Activated T-helper 17 cell treated with anti-CD3 and anti-CD28 coated beads, Interleukin-2, amount 50 U/mL, for 72 hours (primary cell): ENCODE data around the gene TTC3. TPM values are rescaled to one million over a fixed set of nuclear protein-coding genes. Genes with fewer than 3 reads are reported as not detected.
A peak's percentile ranks its signal among the peaks of the same experiment; 100 is the strongest.
"Not testable (repeated sequence)": the region's sequence is repeated elsewhere in the genome, so short reads cannot be mapped to it uniquely, and the experiment has no call there.

Experiments used
- ATAC-seq: fragments of 150-1000 bp; cut with Tn5 transposase; replicated peaks from 2 replicates; pipeline ENCODE4 v1.10.0; 2021; ENCODE audit warnings: mild to moderate bottlenecking, moderate library complexity
- H3K27ac Mint-ChIP-seq: one replicate; pipeline ENCODE4 v1.8.0; 2022; ENCODE audit warnings: mixed read lengths
- H3K27me3 Mint-ChIP-seq: one replicate; pipeline ENCODE4 v1.8.0; 2022; ENCODE audit warnings: mixed read lengths
- H3K36me3 Mint-ChIP-seq: one replicate; pipeline ENCODE4 v1.8.0; 2022; ENCODE audit warnings: low read depth, mild to moderate bottlenecking, mixed read lengths
- H3K4me1 Mint-ChIP-seq: one replicate; pipeline ENCODE4 v1.8.0; 2022; ENCODE audit warnings: mixed read lengths
- H3K4me3 Mint-ChIP-seq: one replicate; pipeline ENCODE4 v1.8.0; 2022; ENCODE audit warnings: mild to moderate bottlenecking, mixed read lengths
- H3K9me3 Mint-ChIP-seq: one replicate; pipeline ENCODE4 v1.8.0; 2022; ENCODE audit warnings: mixed read lengths
- total RNA-seq, 2 donors: library from RNA; stranded (reverse); gene quantifications; one replicate each; pipeline ENCODE4 v1.2.3, GENCODE V29; 2022

Gene TTC3
- total RNA-seq, 2 donors from 2014 or later = 69.2 to 105 TPM

DNA sequence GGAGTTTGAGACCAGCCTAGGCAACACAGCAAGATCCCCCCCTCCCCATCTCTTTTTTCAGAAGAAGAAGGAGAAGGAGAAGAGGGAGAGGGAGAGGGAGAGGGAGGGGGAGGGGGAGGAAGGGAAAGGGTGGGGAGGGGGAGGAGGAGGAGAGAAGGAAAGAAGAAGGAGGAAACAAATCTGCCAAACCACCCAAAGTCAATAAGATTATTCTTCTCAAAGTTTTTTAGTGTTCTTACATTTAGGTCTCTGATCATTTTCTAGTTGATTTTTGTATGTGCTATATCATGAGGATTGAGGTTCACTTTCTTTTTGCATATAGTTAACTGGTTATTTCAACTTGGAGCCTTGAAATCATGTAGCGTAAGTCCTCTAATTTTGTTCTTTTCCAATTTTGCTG, 137.7 kb downstream of the TTC3 start:
- Mint-ChIP-seq H3K27ac (no peak overlapping the region), H3K9me3 (no peaks in the 10 kb centered on the region), H3K4me1 (peaks cover 16% of the 10 kb centered on the region), H3K36me3 (no peaks in the 10 kb centered on the region), H3K4me3 (no peak overlapping the region), H3K27me3 (no peaks in the 10 kb centered on the region)
- no peak for ATAC-seq

DNA sequence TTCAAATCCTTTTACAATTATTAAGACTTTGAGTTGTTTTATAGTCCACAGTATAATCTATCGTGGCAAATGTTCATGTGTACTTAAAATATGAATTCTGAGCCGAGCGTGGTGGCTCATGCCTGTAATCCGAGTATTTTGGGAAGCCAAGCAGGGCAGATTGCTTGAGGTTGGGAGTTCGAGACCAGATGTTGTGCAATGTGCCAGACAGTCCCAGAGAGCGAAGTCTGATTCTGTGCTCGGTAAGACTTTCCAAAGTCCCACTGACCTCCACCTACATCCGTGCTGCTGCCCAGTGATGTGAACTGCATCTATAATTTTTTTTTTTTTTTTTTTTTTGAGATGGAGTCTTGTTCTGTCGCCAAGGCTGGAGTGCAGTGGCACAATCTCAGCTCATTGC, 141.9 kb downstream of the TTC3 start:
- ATAC-seq = no peak
- Mint-ChIP-seq H3K4me3 (no peak overlapping the region), H3K4me1 (peaks cover 1% of the 10 kb centered on the region), H3K9me3 (no peaks in the 10 kb centered on the region), H3K27me3 (no peaks in the 10 kb centered on the region), H3K36me3 (no peaks in the 10 kb centered on the region), H3K27ac (no peak overlapping the region)

DNA sequence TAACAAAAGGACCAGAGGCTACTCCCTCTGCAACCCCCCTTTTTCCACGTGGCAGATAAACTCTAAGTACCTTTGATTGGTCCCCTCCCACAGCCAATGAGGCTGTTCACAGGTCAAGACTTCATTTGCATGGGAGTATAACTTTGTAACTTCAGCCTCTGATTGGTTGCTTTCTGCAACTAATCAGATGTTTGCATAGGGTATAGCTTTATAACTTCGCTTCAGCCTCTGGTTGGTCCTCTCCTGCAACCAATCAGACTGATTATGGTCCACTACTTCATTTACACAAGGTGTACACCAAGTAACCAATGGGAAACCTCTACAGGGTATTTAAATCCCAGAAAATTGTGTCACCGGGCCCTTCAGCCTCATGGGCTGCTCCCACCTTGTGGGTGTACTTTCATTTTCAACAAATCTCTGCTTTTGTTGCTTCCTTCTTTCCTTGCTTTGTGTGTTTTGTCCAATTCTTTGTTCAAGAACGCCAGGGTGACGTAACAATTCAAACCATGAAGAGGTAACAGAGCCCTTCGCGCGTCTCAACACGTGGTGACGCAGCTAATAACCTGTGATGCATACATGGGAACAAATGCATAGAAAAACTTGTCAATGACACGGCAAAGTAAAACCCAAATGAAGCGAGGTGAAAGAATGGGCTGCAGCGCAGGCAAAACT, 146.8 kb downstream of the TTC3 start:
- H3K4me3 Mint-ChIP-seq = peak overlapping the region; percentile 83
- H3K4me1 Mint-ChIP-seq = peaks cover 10% of the 10 kb centered on the region
- no peaks in the 10 kb centered on the region for H3K27me3 Mint-ChIP-seq
- no peaks in the 10 kb centered on the region for H3K9me3 Mint-ChIP-seq
- peak overlapping the region; percentile 94 for H3K27ac Mint-ChIP-seq
- ATAC-seq = no peak
- H3K36me3 Mint-ChIP-seq = peaks cover 30% of the 10 kb centered on the region

DNA sequence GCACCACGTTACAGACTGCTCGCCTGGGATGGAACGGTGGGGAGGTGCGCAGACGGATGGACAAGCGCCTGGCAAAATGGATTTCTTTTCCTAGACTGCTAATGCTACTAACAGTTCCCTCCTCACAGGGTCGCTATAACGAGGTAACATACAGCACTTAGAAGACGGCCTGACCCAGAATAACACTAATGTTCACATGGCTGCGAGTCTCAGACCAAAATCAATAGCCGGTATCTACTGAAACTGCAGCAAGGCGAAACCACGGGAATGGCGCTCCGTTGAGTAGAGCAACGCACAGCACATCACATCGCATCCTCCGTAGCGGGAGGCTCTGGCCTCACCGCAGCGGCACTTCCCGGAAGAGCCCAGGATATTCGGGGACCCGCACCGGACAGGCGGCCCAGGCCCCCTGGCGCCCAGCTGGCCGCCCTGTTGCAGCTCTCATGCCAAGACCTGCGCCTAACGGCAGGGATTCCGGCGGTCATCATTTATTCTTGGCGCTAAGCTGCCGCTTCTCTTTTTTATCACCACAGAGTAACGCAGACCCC, 147.5 kb downstream of the TTC3 start:
- peak overlapping the region; percentile 83 for H3K4me3 Mint-ChIP-seq
- no peaks in the 10 kb centered on the region for H3K27me3 Mint-ChIP-seq
- peak overlapping the region; percentile 94 for H3K27ac Mint-ChIP-seq
- peaks cover 16% of the 10 kb centered on the region for H3K4me1 Mint-ChIP-seq
- peaks cover 36% of the 10 kb centered on the region for H3K36me3 Mint-ChIP-seq
- H3K9me3 Mint-ChIP-seq = no peaks in the 10 kb centered on the region
- peak; percentile 39 for ATAC-seq

DNA sequence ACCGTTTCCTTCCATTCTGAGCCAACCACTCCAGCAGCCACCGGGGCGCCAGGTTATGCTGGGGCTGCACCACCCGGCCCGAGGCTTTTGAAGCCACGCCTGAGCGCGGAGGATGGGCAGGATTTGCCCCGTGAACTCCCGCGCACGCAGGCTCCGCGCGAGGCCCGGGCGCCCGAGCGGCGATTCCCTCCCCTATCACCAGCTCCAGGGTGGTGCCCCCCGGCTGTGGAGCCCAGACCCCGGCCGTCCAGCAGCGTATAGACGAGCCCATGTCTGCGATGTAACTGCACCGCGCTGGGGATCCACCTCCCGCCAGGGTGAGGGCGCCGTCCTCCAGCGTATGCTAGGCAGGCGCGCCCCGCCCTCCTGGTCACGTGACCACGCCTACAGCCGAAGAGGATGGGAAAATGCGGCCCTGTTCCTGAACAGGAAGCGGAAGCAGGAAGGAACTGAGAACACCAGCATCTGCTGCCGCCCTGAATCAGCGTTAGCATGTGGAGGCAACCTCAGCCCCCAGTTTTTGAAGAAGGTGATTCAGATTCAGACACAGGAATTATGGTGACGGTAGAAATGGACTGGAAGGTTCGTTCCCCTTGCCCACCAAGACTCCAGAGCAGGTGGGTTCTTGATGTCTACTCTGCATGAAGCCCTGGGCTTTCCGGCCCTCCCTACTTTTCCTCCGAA, 148.1 kb downstream of the TTC3 start:
- Mint-ChIP-seq H3K4me3 (peak overlapping the region; percentile 83), H3K36me3 (peaks cover 42% of the 10 kb centered on the region), H3K9me3 (no peaks in the 10 kb centered on the region), H3K27ac (peak overlapping the region; percentile 94), H3K4me1 (peaks cover 22% of the 10 kb centered on the region), H3K27me3 (no peaks in the 10 kb centered on the region)
- peak; percentile 89 for ATAC-seq

DNA sequence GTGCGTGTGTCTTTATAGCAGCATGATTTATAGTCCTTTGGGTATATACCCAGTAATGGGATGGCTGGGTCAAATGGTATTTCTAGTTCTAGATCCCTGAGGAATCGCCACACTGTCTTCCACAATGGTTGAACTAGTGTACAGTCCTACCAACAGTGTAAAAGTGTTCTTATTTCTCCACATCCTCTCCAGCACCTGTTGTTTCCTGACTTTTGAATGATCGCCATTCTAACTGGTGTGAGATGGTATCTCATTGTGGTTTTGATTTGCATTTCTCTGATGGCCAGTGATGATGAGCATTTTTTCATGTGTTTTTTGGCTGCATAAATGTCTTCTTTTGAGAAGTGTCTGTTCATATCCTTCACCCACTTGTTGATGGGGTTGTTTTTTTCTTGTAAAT, 149.2 kb downstream of the TTC3 start:
- not testable (repeated sequence) for H3K27ac Mint-ChIP-seq, H3K27me3 Mint-ChIP-seq, H3K9me3 Mint-ChIP-seq, ATAC-seq
- peaks cover 53% of the 10 kb centered on the region for H3K36me3 Mint-ChIP-seq
- H3K4me3 Mint-ChIP-seq = peak overlapping the region; percentile 83
- peaks cover 22% of the 10 kb centered on the region for H3K4me1 Mint-ChIP-seq

DNA sequence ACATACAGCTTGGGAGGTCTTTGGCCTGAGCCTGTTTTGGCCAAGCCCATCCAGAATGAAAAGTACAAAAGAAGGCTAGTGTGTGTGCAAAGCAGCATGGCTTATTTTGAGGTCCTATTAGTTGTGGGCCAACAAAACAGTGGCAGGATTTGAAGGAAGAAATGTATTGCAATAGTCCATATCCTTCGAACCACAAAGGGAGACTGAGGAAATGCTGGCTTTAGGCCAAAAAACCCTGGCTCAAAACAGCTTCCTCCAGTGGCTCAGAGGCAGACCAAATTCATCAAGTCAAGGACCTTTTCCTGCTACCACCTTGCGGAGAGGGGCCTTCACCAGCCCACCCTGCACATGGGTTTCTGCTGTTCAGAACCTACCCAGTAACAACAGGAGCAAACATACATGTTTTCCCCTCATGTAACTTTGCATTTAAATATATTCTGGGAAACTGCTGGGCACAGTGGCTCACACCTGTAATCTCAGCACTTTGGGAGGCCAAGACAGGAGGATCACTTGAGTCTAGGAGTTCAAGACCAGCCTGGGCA, 150.8 kb downstream of the TTC3 start:
- Mint-ChIP-seq H3K4me1 (peaks cover 22% of the 10 kb centered on the region), H3K9me3 (no peaks in the 10 kb centered on the region), H3K36me3 (peaks cover 67% of the 10 kb centered on the region), H3K27me3 (no peaks in the 10 kb centered on the region), H3K4me3 (peak overlapping the region; percentile 83), H3K27ac (peak overlapping the region; percentile 23)
- no peak for ATAC-seq

DNA sequence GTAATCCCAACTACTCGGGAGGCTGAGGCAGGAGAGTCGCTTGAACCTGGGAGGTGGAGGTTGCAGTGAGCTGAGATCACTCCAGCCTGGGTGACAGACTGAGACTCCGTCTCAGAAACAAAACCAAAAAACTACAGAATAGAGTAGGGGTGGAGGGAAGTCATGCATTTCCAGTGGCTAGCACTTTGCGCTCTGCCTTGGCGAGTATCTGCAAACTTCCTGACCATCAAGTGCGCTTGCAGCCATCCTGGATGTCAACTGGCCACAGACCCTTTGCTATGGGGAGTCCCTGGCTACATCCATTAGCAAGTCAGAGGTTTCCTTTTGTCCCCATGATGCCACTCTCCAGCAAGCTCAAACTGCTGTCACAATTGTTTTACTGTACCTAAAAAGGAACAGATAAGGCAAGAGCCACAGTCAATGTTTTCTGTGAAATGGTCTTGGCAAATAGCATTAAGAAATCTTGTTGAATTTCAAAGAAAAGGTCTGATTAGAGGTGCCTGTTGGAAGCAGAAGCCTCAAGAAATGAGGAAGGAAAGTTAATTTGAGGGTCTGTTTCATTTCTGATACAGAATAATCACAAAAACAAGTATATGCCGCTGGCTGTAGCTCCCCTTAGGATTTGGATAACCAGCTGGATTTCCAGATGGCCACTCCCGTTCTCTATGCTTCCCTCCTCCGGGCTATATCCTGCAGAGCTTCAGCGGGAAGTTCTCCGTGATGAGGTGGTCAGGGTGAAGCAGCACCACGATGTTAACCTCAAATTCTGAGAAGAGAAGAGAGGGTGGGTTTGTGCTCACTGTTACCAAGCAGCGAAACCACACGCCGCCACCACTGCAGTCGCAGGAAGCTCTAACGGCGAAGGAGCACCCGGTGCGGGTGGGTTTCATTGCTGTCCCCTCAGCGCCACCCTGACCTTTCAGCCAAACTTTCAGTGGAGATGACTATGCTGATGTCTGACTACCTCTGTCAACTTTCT, 152.1 kb downstream of the TTC3 start:
- peak; percentile 20 for ATAC-seq
- no peaks in the 10 kb centered on the region for H3K9me3 Mint-ChIP-seq
- H3K36me3 Mint-ChIP-seq = peaks cover 77% of the 10 kb centered on the region
- peak overlapping the region; percentile 35 for H3K4me3 Mint-ChIP-seq
- peak overlapping the region; percentile 41 for H3K27ac Mint-ChIP-seq
- H3K4me1 Mint-ChIP-seq = peaks cover 18% of the 10 kb centered on the region
- H3K27me3 Mint-ChIP-seq = no peaks in the 10 kb centered on the region

DNA sequence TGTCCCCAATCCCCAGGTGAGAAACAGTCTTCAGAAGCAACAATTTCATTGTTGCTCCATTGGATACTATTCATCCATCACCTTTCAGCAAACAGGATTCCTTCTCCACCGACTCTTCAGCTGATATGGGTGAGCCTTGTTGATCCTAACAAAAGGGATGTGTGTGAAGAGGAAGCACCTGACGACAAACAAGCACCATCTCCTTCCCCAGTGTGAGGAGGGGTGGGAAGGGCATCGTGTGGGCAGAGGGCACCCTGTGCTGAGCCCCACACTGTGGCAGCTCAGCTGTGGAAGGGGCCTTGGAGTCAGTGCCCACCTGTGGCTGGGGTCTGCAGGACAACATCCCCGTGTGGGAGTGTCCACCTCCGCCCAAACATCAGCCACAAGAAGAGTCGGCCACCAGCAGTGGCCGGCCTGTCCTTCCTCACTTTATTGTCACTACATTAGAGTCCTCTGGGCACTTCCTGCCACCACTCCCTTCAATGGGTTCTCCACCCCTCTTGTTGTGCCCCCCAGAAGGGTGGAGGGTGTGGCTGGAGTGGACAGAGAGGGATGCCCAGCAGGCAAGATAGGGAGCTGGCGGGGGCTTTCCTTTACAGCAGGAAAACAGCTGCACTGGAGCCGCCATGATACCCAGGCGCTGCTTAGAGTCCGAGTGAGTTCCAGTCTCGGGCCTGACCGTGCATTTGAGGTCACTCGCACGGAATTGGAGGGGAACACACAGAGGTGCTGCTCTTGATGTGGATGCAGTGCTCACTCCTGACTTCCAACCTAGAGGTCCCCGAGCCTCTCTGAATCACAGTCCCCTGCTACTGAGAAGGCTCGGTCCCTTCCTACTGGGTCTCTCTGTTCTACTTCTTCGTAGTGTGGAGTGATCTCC, 153.2 kb downstream of the TTC3 start:
- Mint-ChIP-seq H3K36me3 (peaks cover 84% of the 10 kb centered on the region), H3K9me3 (no peaks in the 10 kb centered on the region), H3K27ac (peak overlapping the region; percentile 41), H3K27me3 (no peaks in the 10 kb centered on the region), H3K4me3 (peak overlapping the region; percentile 35), H3K4me1 (peaks cover 21% of the 10 kb centered on the region)
- ATAC-seq = no peak

DNA sequence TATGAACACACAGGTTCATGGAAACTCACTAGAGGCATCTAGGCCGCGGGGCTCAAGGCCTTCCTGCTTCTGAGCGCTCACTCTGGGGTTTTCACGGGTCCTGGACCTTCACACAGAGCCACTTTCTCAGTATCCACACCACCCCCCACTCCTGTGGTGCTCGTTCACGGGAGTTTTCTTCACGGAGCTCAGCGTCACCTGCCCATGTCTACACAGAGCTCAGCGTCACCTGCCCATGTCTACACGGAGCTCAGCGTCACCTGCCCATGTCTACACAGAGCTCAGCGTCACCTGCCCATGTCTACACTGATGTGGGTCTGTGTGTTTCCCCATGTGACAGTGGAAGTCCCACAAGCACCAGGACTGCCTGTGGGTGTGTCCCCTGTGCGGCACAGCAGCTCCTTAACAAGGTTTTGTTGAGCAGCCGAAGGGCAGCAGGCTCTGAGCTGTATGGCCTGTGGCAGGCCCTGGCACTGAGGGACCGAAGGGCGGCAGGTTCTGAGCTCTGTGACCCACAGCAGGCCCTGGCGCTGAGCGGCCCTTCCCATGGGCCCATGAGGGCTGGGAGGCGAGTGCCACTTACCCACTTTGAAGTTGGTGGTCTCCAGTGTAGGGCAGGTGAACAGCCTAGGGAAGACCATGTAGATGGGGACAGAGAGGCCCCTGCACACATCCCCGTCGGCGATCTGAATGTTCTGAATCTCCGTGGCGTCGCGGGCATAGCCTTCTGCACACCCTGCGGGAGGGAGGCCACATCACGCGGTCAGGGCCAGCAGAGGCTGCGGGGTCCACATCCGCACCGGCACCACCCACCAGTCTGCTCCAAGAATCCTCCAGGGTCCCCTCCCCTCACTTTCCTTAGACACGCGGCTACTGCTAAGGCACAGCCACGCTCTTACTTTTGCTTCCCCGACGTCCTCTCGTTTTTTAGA, 154.3 kb downstream of the TTC3 start:
- peaks cover 91% of the 10 kb centered on the region for H3K36me3 Mint-ChIP-seq
- no peak overlapping the region for H3K4me3 Mint-ChIP-seq
- no peaks in the 10 kb centered on the region for H3K9me3 Mint-ChIP-seq
- peaks cover 24% of the 10 kb centered on the region for H3K4me1 Mint-ChIP-seq
- H3K27ac Mint-ChIP-seq = no peak overlapping the region
- no peaks in the 10 kb centered on the region for H3K27me3 Mint-ChIP-seq
- no peak for ATAC-seq

DNA sequence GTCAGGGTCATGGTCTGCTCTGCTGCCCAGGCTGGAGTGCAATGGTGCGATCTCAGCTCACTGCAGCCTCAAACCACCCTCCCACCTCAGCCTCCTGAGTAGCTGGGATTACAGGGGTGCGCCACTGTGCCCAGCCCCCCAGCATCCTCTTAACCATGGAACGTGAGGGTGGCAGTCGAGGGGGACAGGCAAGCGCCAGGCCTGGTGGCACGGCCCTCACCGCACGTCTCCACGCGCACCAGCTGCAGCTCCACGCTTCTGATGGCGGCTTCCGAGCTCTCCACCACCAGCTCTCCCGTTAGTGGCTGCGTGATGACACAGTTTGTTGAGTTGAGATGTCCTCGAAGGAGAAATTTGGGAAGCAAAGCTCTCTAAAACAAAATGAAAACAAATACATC, 154.9 kb downstream of the TTC3 start:
- H3K4me3 Mint-ChIP-seq = no peak overlapping the region
- H3K36me3 Mint-ChIP-seq = peaks cover 95% of the 10 kb centered on the region
- no peak overlapping the region for H3K27ac Mint-ChIP-seq
- no peak for ATAC-seq
- peaks cover 22% of the 10 kb centered on the region for H3K4me1 Mint-ChIP-seq
- no peaks in the 10 kb centered on the region for H3K27me3 Mint-ChIP-seq
- H3K9me3 Mint-ChIP-seq = no peaks in the 10 kb centered on the region

DNA sequence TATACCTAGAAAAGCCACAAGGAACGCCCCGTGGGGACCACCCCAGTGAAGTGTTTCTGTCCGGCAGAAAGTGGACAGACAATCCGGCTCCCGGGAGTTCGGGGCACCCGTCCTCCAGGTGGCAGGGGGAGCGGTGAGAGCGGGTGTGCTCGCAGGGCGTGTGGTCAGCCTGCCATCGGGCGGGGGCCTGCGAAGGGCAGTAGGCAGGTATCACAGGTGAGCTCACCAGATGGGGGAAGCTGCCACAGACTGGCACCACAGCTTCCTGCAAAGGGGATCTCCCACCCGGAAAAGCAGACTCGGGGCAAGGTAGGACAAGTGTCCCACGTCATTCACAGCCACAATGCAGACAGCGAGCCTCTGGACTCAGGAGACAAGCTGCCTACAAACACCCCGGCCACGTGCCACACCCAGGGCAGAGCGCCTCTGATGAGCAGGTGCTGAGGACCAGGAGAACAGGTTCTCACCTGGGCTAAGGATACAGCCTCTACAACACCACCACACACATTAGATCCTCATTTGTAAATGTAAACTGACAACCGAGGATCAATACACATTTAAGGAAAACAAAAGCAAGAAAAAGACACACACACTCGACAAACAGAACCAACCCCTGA, 157.7 kb downstream of the TTC3 start:
- Mint-ChIP-seq H3K9me3 (no peaks in the 10 kb centered on the region), H3K36me3 (peaks cover 78% of the 10 kb centered on the region), H3K4me1 (peaks cover 11% of the 10 kb centered on the region), H3K27me3 (no peaks in the 10 kb centered on the region), H3K27ac (peak overlapping the region; percentile 53), H3K4me3 (no peak overlapping the region)
- no peak for ATAC-seq
